ENCODE data around the gene CLDN20. TPM values are rescaled to one million over a fixed set of nuclear protein-coding genes. Genes with fewer than 3 reads are reported as not detected.

CLDN20 gene
- total and polyA plus RNA-seq, 2 of the 8 experiments (the other 6 are each of a cell fraction or from before 2014, with no cell fraction given): not detected

- H4K8ac ChIP-seq (ENCODE audit: extremely low read depth, insufficient read depth, low read length): no peak overlapping the region
- no peak for DNase-seq (ENCODE audit: low read depth in 1 of 2, low spot score in 2 of 2)
- H3K4me1 ChIP-seq (replicated peaks in 1 of 4; ENCODE audit: control insufficient read depth in 3 of 4, insufficient read depth in 4 of 4, low read length in 3 of 4): 0 out of 7 replicates have a peak, but pooled peaks cover 0 to 3% (median 0%) of the 10 kb centered on the region in 4 experiments
- no peak overlapping the region for H2BK12ac ChIP-seq (ENCODE audit: low read depth, low read length)
- H2BK15ac ChIP-seq (ENCODE audit: low read length): no peak overlapping the region
- H3K4me2 ChIP-seq (ENCODE audit: insufficient read depth in 1 of 2, low read depth in 2 of 2, low read length in 2 of 2): no peak overlapping the region
- no peak overlapping the region for H4K5ac ChIP-seq (ENCODE audit: insufficient read length, low read depth, low read length)
- H3K27me3 ChIP-seq (replicated peaks in 1 of 4; ENCODE audit: control insufficient read depth in 3 of 4, extremely low read depth in 1 of 4, insufficient read depth in 3 of 4, low read length in 3 of 4): no peaks in the 10 kb centered on the region
- H3K23ac ChIP-seq (ENCODE audit: insufficient read length): no peak overlapping the region
- H3K9ac ChIP-seq (replicated peaks in 1 of 4; ENCODE audit: extremely low read depth in 1 of 4, low read depth in 3 of 4, low read length in 3 of 4): no peak overlapping the region
- H3K9me3 ChIP-seq (ENCODE audit: insufficient read depth in 2 of 2, low read depth in 1 of 2, low read length in 1 of 2): peaks cover 0 to 3% of the 10 kb centered on the region in 2 experiments; a peak in 2 of 4 replicates
- ChIA-PET CTCF (ENCODE audit: partially characterized antibody) (interaction anchor here (0.9 to 8.9 kb wide), 3 partner anchors 16 to 28 kb away, joined by 3 to 72 read pairs (median 4); no protein-coding TSS in a partner anchor), POLR2A (ENCODE audit: partially characterized antibody) (no interaction called here)
- H3K56ac ChIP-seq (replicated peaks; ENCODE audit: insufficient read length, low read depth, low read length): no peak overlapping the region
- no peak overlapping the region for H2AK5ac ChIP-seq (ENCODE audit: low read depth, low read length)
- no peak overlapping the region for H3K27ac ChIP-seq (ENCODE audit: low read depth, low read length)
- no peaks in the 10 kb centered on the region for H4K20me1 ChIP-seq (replicated peaks in 1 of 2; ENCODE audit: control insufficient read depth in 1 of 2, insufficient read depth in 2 of 2, low read length in 2 of 2)
- no peak for FAIRE-seq
- H3K14ac ChIP-seq (ENCODE audit: insufficient read length): no peak overlapping the region
- 95% methylated on average over 4 of the region's 4 CpGs; no CpG with 5 or more reads in 1 of the 2 experiments for WGBS, 2 experiments (ENCODE audit: extremely low coverage in 1 of 2, insufficient coverage in 1 of 2, insufficient read length in 1 of 2, insufficient replicate concordance in 2 of 2, low coverage in 1 of 2, low lambda C conversion rate in 2 of 2, missing lambda C conversion rate in 1 of 2)
- H3K4ac ChIP-seq (replicated peaks; ENCODE audit: insufficient read length, low read depth, low read length): no peak overlapping the region
- no peak overlapping the region for H2BK120ac ChIP-seq (replicated peaks; ENCODE audit: low read depth, low read length)
- H2AFZ ChIP-seq (ENCODE audit: low read length): no peak overlapping the region
- H3K36me3 ChIP-seq (ENCODE audit: control insufficient read depth in 2 of 4, insufficient read depth in 4 of 4, low read length in 3 of 4): peaks cover 2 to 41% (median 11%) of the 10 kb centered on the region in 4 experiments; a peak in 4 of 8 replicates
- no peaks in the 10 kb centered on the region for H3K79me2 ChIP-seq (ENCODE audit: control insufficient read depth in 1 of 2, insufficient read depth in 2 of 2, low read length in 2 of 2)
- H3K23me2 ChIP-seq (ENCODE audit: low read depth, low read length): no peaks in the 10 kb centered on the region
- no peaks in the 10 kb centered on the region for H3K79me1 ChIP-seq (ENCODE audit: low read depth, low read length)
- no peak overlapping the region for H2BK20ac ChIP-seq (ENCODE audit: low read length)
- no peak overlapping the region for H3K18ac ChIP-seq (ENCODE audit: extremely low read depth, low read length)
- H2BK5ac ChIP-seq (ENCODE audit: low read depth, low read length): no peak overlapping the region
- H3K4me3 ChIP-seq (ENCODE audit: extremely low read depth in 1 of 4, insufficient read depth in 2 of 4, low read depth in 3 of 4, low read length in 4 of 4): no peak overlapping the region
- H4K91ac ChIP-seq (replicated peaks; ENCODE audit: insufficient read length, low read length): no peak overlapping the region
- TF ChIP-seq TAF1 (IDR thresholded peaks at IDR 0.05; ENCODE audit: low read depth, low read length): no peak
These were observed 19.4 kb upstream of the CLDN20 start for GRCh38 chr6:155244434-155244833.

Measured in H1 (cell line).